Stomach (tissue), 9 donors: ENCODE measurements around the gene DOCK1. TPM values are rescaled to one million over a fixed set of nuclear protein-coding genes. Genes with fewer than 3 reads are reported as not detected.
A peak's percentile ranks its signal among the peaks of the same experiment; 100 is the strongest.

ENCODE experiments used
- DNase-seq, 2 donors: peaks; one replicate each; pipeline versions ENCODE4 v3.0.0 to v3.0.0-alpha.2; 2013 to 2019
- H3K27ac ChIP-seq, 5 donors: fragments of 200-600 bp in 4 of 5; sonication (generic) in 4 of 5; one replicate each; pipeline ENCODE4 v1.5.1; 2013 to 2019; ENCODE audit warnings: mild to moderate bottlenecking in 1 of 5, moderate library complexity in 1 of 5
- H3K27me3 ChIP-seq, 3 donors: fragments of 200-600 bp; sonication (generic); one replicate each; pipeline ENCODE4 v1.5.1; 2017 to 2019; ENCODE audit warnings: mixed run types in 1 of 3
- H3K36me3 ChIP-seq, 4 donors: fragments of 200-600 bp; sonication (generic); 1 replicate in 3 of 4; 2 replicates in 1 of 4; pipeline ENCODE4 v1.5.1; 2016 to 2019
- H3K4me1 ChIP-seq, 4 donors: fragments of 200-600 bp; sonication (generic); one replicate each; pipeline ENCODE4 v1.5.1; 2016 to 2019
- H3K4me3 ChIP-seq, 4 donors: fragments of 200-600 bp; sonication (generic) in 3 of 4; one replicate each; pipeline ENCODE4 v1.5.1; 2016 to 2019; ENCODE audit warnings: mild to moderate bottlenecking in 1 of 4
- H3K9me3 ChIP-seq, 4 donors: fragments of 200-600 bp; sonication (generic); one replicate each; pipeline ENCODE4 v1.5.1; 2016 to 2019
- CTCF ChIP-seq, 7 experiments: fragments of 450-650 bp in 4 of 7; fragments of 200-600 bp in 3 of 7; sonication (generic) in 3 of 7; IDR thresholded peaks; one replicate each; pipeline ENCODE4 v1.5.1; 2016 to 2019; ENCODE audit warnings: antibody characterized with exemption in 7 of 7, control low read depth in 2 of 7, mild to moderate bottlenecking in 1 of 7
- EP300 ChIP-seq: sonication (generic); formaldehyde crosslinking; IDR thresholded peaks from one replicate; pipeline ENCODE4 v1.6.1; 2017; ENCODE audit warnings: antibody characterized with exemption
- POLR2A ChIP-seq, 4 donors: fragments of 450-650 bp; IDR thresholded peaks; one replicate each; pipeline ENCODE4 v1.6.1; 2016; ENCODE audit warnings: antibody characterized with exemption in 4 of 4, control low read depth in 2 of 4, mild to moderate bottlenecking in 1 of 4, moderate library complexity in 1 of 4
- POLR2AphosphoS5 ChIP-seq, 3 donors: sonication (generic); formaldehyde crosslinking; IDR thresholded peaks; one replicate each; pipeline ENCODE4 v1.6.1; 2016; ENCODE audit warnings: antibody characterized with exemption in 3 of 3
- whole genome bisulfite sequencing, 5 donors: extraction: QIAGEN DNeasy Blood & Tissue Kit in 3 of 5; methylation state at CpG; one replicate each; pipeline versions ENCODE4 v1.1.5 to v1.1.7; 2013 to 2018; 5-methylcytosine and 5-hydroxymethylcytosine counted together
- intact Hi-C: fragments of 100-400 bp; cut with DNase I; formaldehyde crosslinking; loops from one replicate; pipeline ENCODE4 v1.15.1; 2023; ENCODE audit warnings: low total_unique reads
- polyA plus RNA-seq, 3 donors: library from polyadenylated mRNA; stranded (reverse); fragments of 200-250 nt; gene quantifications; one replicate each; pipeline ENCODE4 v1.2.3, GENCODE V29; 2013
- total RNA-seq, 5 donors: library from RNA; depleted of rRNA; stranded (reverse); fragments of >200 nt; gene quantifications; one replicate each; pipeline versions ENCODE4 v1.1.0 to v1.2.3, GENCODE V29; 2014 to 2016
- donor health status: healthy with polysubstance abuse.
- donor health status: Bipolar disorder and iron deficiency.
- donor health status: healthy.

DOCK1 gene
- total and polyA plus RNA-seq, 8 donors = 8.4 to 114 (median 35.0) TPM

GRCh38 chr10:127012769-127013152 lies 107.5 kb downstream of the DOCK1 start:
- Histone ChIP-seq H3K27ac (peak overlapping the region; percentile 69 to 90 (median 79)), H3K4me1 (peaks cover 13 to 24% (median 19%) of the 10 kb centered on the region in 4 donors), H3K36me3 (peaks cover 2 to 36% (median 24%) of the 10 kb centered on the region in 4 donors), H3K4me3 (peak overlapping the region in 1 of 4 donors; percentile 15), H3K27me3 (no peaks in the 10 kb centered on the region), H3K9me3 (no peaks in the 10 kb centered on the region)
- intact Hi-C loops = no loop called here
- TF ChIP-seq CTCF (IDR thresholded peaks at IDR 0.05) = no peak
- peak; percentile 71 to 87 (median 73) for TF ChIP-seq POLR2AphosphoS5 (IDR thresholded peaks at IDR 0.05)
- DNase-seq = peak; percentile 90 to 94
- 18 to 25% (median 23%) methylated on average over 10 of the region's 10 CpGs for WGBS, 5 donors

- H3K4me3 ChIP-seq = peak overlapping the region in 1 of 4 donors; percentile 15
- DNase-seq = peak; percentile 55 to 59
- H3K36me3 ChIP-seq = peaks cover 2 to 37% (median 27%) of the 10 kb centered on the region in 4 donors
- 19 to 49% (median 28%) methylated on average over 7 to 9 of the region's 9 CpGs for WGBS, 5 donors
- H3K9me3 ChIP-seq = no peaks in the 10 kb centered on the region
- H3K27me3 ChIP-seq = no peaks in the 10 kb centered on the region
- intact Hi-C loops = no loop called here
- H3K27ac ChIP-seq = peak overlapping the region; percentile 69 to 90 (median 79)
- no peak for TF ChIP-seq CTCF (IDR thresholded peaks at IDR 0.05)
- no peak for TF ChIP-seq POLR2AphosphoS5 (IDR thresholded peaks at IDR 0.05)
- TF ChIP-seq POLR2A (IDR thresholded peaks at IDR 0.05) = no peak
- TF ChIP-seq EP300 = no peak
- peaks cover 13 to 24% (median 19%) of the 10 kb centered on the region in 4 donors for H3K4me1 ChIP-seq
Observed at GRCh38 chr10:127013211-127013656, 108.0 kb downstream of the DOCK1 start.

- Histone ChIP-seq H3K36me3 (peaks cover 2 to 38% (median 32%) of the 10 kb centered on the region in 4 donors), H3K27me3 (no peaks in the 10 kb centered on the region), H3K9me3 (no peaks in the 10 kb centered on the region), H3K27ac (peak overlapping the region; percentile 69 to 90 (median 79)), H3K4me3 (no peak overlapping the region), H3K4me1 (peaks cover 13 to 24% (median 19%) of the 10 kb centered on the region in 4 donors)
- DNase-seq = no peak
- TF ChIP-seq POLR2A (IDR thresholded peaks at IDR 0.05) (no peak), EP300 (no peak), POLR2AphosphoS5 (IDR thresholded peaks at IDR 0.05) (no peak), CTCF (IDR thresholded peaks at IDR 0.05) (no peak)
- 57 to 88% (median 67%) methylated on average over 9 of the region's 9 CpGs for WGBS, 5 donors
- intact Hi-C loops = no loop called here
Observed at GRCh38 chr10:127013691-127014473, 108.7 kb downstream of the DOCK1 start.

- 78 to 93% (median 89%) methylated on average over 4 of the region's 4 CpGs for WGBS, 5 donors
- no peaks in the 10 kb centered on the region for H3K9me3 ChIP-seq
- no peak overlapping the region for H3K27ac ChIP-seq
- H3K4me1 ChIP-seq = peaks cover 13 to 24% (median 19%) of the 10 kb centered on the region in 4 donors
- DNase-seq = no peak
- H3K36me3 ChIP-seq = peaks cover 2 to 40% (median 36%) of the 10 kb centered on the region in 4 donors
- intact Hi-C loops = no loop called here
- no peak overlapping the region for H3K4me3 ChIP-seq
- H3K27me3 ChIP-seq = no peaks in the 10 kb centered on the region
- TF ChIP-seq CTCF (IDR thresholded peaks at IDR 0.05) (no peak), POLR2AphosphoS5 (IDR thresholded peaks at IDR 0.05) (no peak), EP300 (no peak), POLR2A (IDR thresholded peaks at IDR 0.05) (no peak)
Observed at GRCh38 chr10:127014671-127015070, 109.4 kb downstream of the DOCK1 start.
